Esophagus mucosa (tissue), 1 donor: ENCODE results near the gene ZNF771. TPM values are rescaled to one million over a fixed set of nuclear protein-coding genes. Genes with fewer than 3 reads are reported as not detected.

ENCODE experiments used
- ATAC-seq: fragments of 200-7000 bp; cut with Tn5 transposase; one replicate; pipeline ENCODE4 v1.9.1; 2020
- total RNA-seq: library from RNA; stranded (reverse); gene quantifications from one replicate; pipeline ENCODE4 v1.2.4, GENCODE V29; 2023
- donor health status: DM: yes; HTN: yes; CAD: no.

The ZNF771 gene
- total RNA-seq: 3.2 TPM

- peak; percentile 94 for ATAC-seq
Measured at GRCh38 chr16:30407102-30407803, at the start of gene ZNF771. ZNF771 (plus strand) TSS chr16:30407606; CDS start chr16:30408054, 448 bp downstream.

- no peak for ATAC-seq
Measured at GRCh38 chr16:30357715-30358576, 49.5 kb upstream of the ZNF771 start.

- no peak for ATAC-seq
Measured at GRCh38 chr16:30358577-30358936, 48.8 kb upstream of the ZNF771 start.

- ATAC-seq: no peak
Measured at GRCh38 chr16:30358990-30359870, 48.2 kb upstream of the ZNF771 start.

GRCh38 chr16:30359871-30360170 is 47.6 kb upstream of the ZNF771 start:
- no peak for ATAC-seq

- ATAC-seq: no peak
Measured at GRCh38 chr16:30361180-30361579, 46.2 kb upstream of the ZNF771 start.

- no peak for ATAC-seq
Measured at GRCh38 chr16:30365200-30365599, 42.2 kb upstream of the ZNF771 start.

- ATAC-seq: no peak
Measured at GRCh38 chr16:30366511-30366910, 40.9 kb upstream of the ZNF771 start.

- ATAC-seq: no peak
Measured at GRCh38 chr16:30367349-30368009, 39.9 kb upstream of the ZNF771 start.

GRCh38 chr16:30368122-30368791 is 39.1 kb upstream of the ZNF771 start:
- no peak for ATAC-seq

- ATAC-seq: no peak
Measured at GRCh38 chr16:30368792-30369090, 38.7 kb upstream of the ZNF771 start.

- no peak for ATAC-seq
Measured at GRCh38 chr16:30369091-30369937, 38.1 kb upstream of the ZNF771 start.

GRCh38 chr16:30369938-30370455 is 37.4 kb upstream of the ZNF771 start:
- no peak for ATAC-seq

GRCh38 chr16:30370456-30371247 is 36.8 kb upstream of the ZNF771 start, which contains the start of gene TBC1D10B:
TBC1D10B (minus strand) TSS chr16:30370494; CDS start chr16:30370183, 311 bp downstream.
- ATAC-seq: peak; percentile 93

GRCh38 chr16:30371248-30371816 is 36.1 kb upstream of the ZNF771 start:
- ATAC-seq: no peak

GRCh38 chr16:30372038-30372712 is 35.2 kb upstream of the ZNF771 start:
- no peak for ATAC-seq

GRCh38 chr16:30372725-30373124 is 34.7 kb upstream of the ZNF771 start:
- no peak for ATAC-seq

- no peak for ATAC-seq
Measured at GRCh38 chr16:30374538-30374937, 32.9 kb upstream of the ZNF771 start, which contains the start of gene MYL11. MYL11 (plus strand) TSS chr16:30374802; CDS start chr16:30374858, 56 bp downstream.

GRCh38 chr16:30375864-30376263 is 31.5 kb upstream of the ZNF771 start:
- no peak for ATAC-seq
